ENCODE measurements around the gene PARVA. TPM values are rescaled to one million over a fixed set of nuclear protein-coding genes. Genes with fewer than 3 reads are reported as not detected.

The PARVA gene
- total RNA-seq, 4 donors from 2014 or later: 10.0 to 25.0 (median 14.2) TPM

- 64 to 76% methylated on average over 5 of the region's 5 CpGs for WGBS, 2 donors
- TF ChIP-seq POLR2A (IDR thresholded peaks at IDR 0.05): no peak
- TF ChIP-seq CTCF (IDR thresholded peaks at IDR 0.05): no peak
- no peak for DNase-seq (ENCODE audit: low spot score in 2 of 2)
- no peak overlapping the region for H3K4me3 ChIP-seq (ENCODE audit: low read depth, poor library complexity, severe bottlenecking)
- intact Hi-C loops (cut with DNase I; ENCODE audit: low total_unique reads): no loop called here
These were observed 84.1 kb downstream of the PARVA start for GRCh38 chr11:12461516-12461915.

GRCh38 chr11:12464303-12464702 lies 86.9 kb downstream of the PARVA start:
- 93 to 98% methylated on average over 2 of the region's 2 CpGs for WGBS, 2 donors
- no peak overlapping the region for H3K4me3 ChIP-seq (ENCODE audit: low read depth, poor library complexity, severe bottlenecking)
- TF ChIP-seq POLR2A (IDR thresholded peaks at IDR 0.05) (no peak), CTCF (IDR thresholded peaks at IDR 0.05) (no peak)
- no peak for DNase-seq (ENCODE audit: low spot score in 2 of 2)
- intact Hi-C loops (cut with DNase I; ENCODE audit: low total_unique reads): no loop called here

- 100% methylated on average over 2 of the region's 2 CpGs for WGBS, 2 donors
- H3K4me3 ChIP-seq (ENCODE audit: low read depth, poor library complexity, severe bottlenecking): no peak overlapping the region
- TF ChIP-seq POLR2A (IDR thresholded peaks at IDR 0.05) (no peak), CTCF (IDR thresholded peaks at IDR 0.05) (no peak)
- DNase-seq (ENCODE audit: low spot score in 2 of 2): no peak
- intact Hi-C loops (cut with DNase I; ENCODE audit: low total_unique reads): no loop called here
These were observed 88.0 kb downstream of the PARVA start for GRCh38 chr11:12465332-12465731.

GRCh38 chr11:12467610-12468009 lies 90.2 kb downstream of the PARVA start:
- DNase-seq (ENCODE audit: low spot score in 2 of 2): no peak
- intact Hi-C loops (cut with DNase I; ENCODE audit: low total_unique reads): no loop called here
- TF ChIP-seq CTCF (IDR thresholded peaks at IDR 0.05): no peak
- no peak for TF ChIP-seq POLR2A (IDR thresholded peaks at IDR 0.05)
- H3K4me3 ChIP-seq (ENCODE audit: low read depth, poor library complexity, severe bottlenecking): no peak overlapping the region
- 94 to 95% methylated on average over 2 of the region's 2 CpGs for WGBS, 2 donors

- TF ChIP-seq POLR2A (IDR thresholded peaks at IDR 0.05) (no peak), CTCF (IDR thresholded peaks at IDR 0.05) (no peak)
- WGBS, 2 donors: 43 to 45% methylated on average over 3 of the region's 3 CpGs
- intact Hi-C loops (cut with DNase I; ENCODE audit: low total_unique reads): no loop called here
- no peak for DNase-seq (ENCODE audit: low spot score in 2 of 2)
- no peak overlapping the region for H3K4me3 ChIP-seq (ENCODE audit: low read depth, poor library complexity, severe bottlenecking)
These were observed 92.1 kb downstream of the PARVA start for GRCh38 chr11:12469451-12469850.

GRCh38 chr11:12470236-12470635 lies 92.9 kb downstream of the PARVA start:
- intact Hi-C loops (cut with DNase I; ENCODE audit: low total_unique reads): no loop called here
- H3K4me3 ChIP-seq (ENCODE audit: low read depth, poor library complexity, severe bottlenecking): no peak overlapping the region
- no peak for TF ChIP-seq CTCF (IDR thresholded peaks at IDR 0.05)
- TF ChIP-seq POLR2A (IDR thresholded peaks at IDR 0.05): no peak
- WGBS, 2 donors: 74 to 75% methylated on average over 2 of the region's 2 CpGs
- DNase-seq (ENCODE audit: low spot score in 2 of 2): no peak

Data from lower leg skin (tissue), 4 donors.